ENCODE results near the gene ARPC5L.

Gene ARPC5L

DNA sequence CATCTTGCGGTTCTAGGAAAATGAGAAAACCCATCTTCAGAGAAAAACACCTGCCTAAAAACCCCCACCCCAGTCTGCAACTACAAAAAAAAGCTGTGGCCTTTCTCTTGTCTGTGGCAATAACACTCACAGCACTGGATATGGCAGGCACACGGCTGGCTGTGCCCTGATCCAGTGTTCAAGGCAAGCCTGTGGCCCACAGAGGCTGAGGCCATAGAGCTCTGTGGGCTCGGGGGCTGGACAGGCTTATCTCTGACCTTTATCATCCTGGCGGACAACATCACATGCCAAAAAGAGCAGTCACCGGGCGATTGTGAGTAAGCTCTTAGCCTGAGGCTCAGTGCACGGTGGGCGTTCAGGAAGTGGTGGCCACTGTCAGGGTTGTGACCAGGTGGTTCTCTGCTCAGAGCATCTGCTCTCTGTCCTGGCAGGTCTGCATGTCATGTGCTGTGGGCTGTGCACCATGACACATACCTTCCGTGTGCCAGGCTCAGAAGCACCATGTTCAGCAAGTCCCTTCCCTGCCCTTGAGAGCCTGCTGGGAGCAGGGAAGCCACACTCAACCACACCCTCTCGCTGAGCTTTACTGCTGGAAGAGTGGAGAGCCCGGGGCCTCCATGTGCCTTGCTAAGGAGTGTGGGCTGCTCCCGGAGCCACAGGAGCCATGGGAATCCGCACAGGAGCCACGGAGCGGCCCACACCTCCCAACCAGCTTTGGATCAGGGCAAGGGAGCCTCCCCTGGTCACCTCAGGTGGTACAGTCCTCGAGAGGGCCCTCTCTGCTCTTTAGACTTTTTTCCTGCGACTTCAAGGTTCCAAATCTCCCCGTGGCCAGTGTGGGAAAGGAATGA, 43.3 kb upstream of the ARPC5L start:
- DNase-seq (ENCODE audit: low read depth) = no peak
- TF ChIP-seq, protein P1, sequence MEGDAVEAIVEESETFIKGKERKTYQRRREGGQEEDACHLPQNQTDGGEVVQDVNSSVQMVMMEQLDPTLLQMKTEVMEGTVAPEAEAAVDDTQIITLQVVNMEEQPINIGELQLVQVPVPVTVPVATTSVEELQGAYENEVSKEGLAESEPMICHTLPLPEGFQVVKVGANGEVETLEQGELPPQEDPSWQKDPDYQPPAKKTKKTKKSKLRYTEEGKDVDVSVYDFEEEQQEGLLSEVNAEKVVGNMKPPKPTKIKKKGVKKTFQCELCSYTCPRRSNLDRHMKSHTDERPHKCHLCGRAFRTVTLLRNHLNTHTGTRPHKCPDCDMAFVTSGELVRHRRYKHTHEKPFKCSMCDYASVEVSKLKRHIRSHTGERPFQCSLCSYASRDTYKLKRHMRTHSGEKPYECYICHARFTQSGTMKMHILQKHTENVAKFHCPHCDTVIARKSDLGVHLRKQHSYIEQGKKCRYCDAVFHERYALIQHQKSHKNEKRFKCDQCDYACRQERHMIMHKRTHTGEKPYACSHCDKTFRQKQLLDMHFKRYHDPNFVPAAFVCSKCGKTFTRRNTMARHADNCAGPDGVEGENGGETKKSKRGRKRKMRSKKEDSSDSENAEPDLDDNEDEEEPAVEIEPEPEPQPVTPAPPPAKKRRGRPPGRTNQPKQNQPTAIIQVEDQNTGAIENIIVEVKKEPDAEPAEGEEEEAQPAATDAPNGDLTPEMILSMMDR (conservative IDR thresholded peaks at IDR 0.05; ENCODE audit: low read length) = no peak
- no peak overlapping the region for H3K4me3 ChIP-seq (ENCODE audit: low read length)

DNA sequence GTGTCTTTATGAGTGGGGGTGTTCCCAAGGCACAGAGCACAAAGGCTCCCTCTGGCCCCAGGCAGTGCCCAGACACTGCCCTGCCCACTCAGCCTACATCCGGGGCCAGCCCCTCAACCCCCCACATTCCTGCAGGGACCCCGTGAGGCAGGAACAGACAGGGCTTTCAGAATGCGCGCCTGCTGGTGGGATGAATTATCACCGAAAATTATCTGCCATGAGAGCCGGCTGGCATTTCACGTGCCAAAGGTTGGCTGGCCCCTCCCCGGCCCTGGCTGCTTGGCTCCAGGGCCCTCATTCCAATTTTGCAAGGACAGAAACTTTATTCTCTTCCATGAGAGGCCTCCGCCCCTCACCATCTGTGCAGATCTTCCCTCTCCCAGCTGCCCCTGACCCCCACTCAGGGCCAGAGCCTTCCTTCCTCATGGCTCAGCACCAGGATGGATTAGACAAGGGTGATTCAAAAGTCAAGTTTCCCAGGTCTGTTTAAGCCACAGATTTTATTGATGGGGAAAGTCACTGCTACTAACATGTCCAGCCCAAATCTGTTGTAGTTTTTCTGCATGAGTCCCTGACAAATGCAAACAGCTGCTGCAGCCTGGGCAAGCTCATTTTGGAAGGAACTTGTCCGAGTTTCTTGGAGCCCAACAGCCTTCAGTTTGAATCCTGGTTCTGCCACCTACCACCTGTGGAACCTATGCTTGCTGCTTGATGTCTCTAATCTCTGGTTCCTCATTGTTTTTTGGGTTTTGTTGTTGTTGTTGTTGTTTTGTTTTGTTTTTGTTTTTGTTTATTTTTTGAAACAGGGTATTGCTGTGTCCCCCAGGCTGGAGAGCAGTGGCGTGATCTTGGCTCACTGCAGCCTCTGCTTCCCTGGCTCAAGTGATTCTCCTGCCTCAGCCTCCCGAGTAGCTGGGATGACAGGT, 41.0 kb upstream of the ARPC5L start:
- TF ChIP-seq, protein P1 (conservative IDR thresholded peaks at IDR 0.05; ENCODE audit: low read length) = no peak
- DNase-seq (ENCODE audit: low read depth) = no peak
- H3K4me3 ChIP-seq (ENCODE audit: low read length) = no peak overlapping the region

DNA sequence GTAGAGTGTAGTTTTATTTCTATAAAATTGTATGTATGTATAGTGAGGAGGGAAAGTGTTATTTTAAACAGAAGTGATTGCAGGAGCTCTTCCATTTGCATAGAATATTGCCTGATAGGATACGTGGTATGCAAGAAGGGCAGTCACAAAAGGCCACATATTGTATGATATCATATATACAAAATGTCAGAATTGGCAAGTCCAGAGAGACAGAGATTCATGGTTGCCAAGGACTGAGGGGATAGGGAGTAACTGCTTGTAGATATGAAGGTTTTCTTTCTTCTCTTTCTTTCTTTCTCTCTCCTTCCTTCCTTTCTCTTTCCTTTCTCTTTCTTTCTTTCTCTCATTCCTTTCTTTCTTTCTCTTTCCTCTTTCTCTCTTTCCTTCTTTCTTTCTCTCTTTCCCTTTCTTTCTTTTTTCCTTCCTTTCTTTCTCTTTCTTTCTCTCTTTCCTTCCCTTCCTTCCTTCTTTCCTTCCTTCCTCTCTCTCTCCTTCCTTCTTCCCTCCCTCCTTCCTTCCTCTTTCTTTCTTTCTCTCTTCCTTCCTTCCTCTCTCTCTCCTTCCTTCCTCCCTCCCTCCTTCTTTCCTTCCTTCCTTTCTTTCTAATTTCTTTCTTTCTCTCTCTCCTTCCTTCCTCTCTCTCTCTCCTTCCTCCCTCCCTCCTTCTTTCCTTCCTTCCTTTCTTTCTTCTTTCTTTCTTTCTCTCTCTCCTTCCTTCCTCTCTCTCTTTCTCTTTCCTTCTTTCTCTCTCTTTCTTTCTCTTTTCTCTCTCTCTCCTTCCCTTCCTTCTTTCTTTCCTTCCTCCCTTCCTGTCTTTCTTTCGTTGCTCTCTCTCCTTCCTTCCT, 33.2 kb upstream of the ARPC5L start:
- DNase-seq (ENCODE audit: low read depth) = no peak
- TF ChIP-seq, protein P1 (conservative IDR thresholded peaks at IDR 0.05; ENCODE audit: low read length) = no peak
- no peak overlapping the region for H3K4me3 ChIP-seq (ENCODE audit: low read length)

DNA sequence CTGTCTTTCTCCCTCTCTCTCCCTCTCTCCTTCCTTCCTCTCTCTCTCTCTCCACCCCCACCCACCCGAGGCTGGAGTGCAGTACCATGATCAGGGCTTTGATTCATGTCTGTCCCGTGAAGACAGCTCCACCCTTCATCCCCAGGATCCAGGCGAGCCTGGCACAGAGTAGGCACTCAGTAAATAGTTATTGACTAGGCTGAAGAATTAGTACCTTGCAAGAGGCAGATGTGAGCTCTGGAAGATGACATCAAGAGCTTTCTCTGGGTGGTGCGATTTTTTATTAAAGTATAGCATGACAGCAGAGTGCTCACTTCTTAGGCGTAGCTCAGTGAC, 32.6 kb upstream of the ARPC5L start:
- H3K4me3 ChIP-seq (ENCODE audit: low read length) = no peak overlapping the region
- DNase-seq (ENCODE audit: low read depth) = no peak
- TF ChIP-seq, protein P1 (conservative IDR thresholded peaks at IDR 0.05; ENCODE audit: low read length) = no peak

DNA sequence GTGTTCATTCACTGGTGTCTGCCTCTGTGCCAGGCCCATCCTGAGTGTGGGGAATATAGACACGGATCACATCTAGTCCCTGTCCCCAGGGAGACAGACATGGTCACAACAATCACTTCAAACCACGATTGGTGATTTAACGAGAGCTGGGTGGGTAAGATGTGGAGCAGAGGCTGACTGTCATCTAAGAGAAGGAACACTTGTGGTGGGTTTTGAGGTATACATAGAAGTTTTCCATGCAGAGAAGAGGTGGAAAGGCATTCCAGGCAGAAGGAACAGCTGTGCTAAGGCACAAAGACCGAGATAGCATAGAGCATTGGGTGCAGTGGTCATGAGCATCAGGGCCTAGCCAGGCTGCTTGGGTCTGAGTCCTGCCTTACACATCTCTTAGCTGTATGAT, 31.3 kb upstream of the ARPC5L start:
- TF ChIP-seq, protein P1 (conservative IDR thresholded peaks at IDR 0.05; ENCODE audit: low read length) = no peak
- no peak overlapping the region for H3K4me3 ChIP-seq (ENCODE audit: low read length)
- DNase-seq (ENCODE audit: low read depth) = no peak

DNA sequence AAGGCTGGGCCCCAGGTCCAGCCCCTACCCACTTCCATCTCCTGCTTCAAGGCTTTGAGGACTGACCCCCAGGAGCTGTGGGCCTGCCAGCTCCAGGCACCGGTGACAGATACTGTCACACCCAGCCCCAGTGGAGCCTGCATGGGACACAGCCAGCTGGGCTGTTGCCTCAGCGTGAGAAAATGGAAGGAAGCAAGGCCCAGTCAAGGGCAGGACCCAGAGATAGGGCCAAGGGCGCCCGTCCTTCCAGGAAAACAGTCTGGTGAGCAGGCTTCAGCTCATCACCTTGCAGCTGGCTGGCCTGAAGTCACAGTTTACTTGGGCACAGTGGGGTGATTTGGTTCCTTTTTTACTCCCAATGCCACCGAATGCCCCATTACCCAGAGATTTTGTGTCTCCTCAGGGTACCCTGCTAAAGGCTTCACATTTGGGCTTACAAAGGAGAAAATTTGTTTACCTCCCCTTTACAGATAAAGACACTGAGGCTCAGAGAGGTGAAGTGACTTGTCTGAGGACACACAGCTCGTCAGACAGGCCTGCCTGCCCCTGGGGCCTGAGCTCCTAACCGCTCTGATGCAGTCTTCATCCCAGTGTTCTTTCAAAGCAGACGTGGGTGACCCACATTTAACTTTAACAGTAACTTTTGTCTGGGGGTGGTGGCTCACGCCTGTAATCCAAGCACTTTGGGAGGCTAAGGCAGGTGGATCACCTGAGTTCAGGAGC, 30.1 kb upstream of the ARPC5L start:
- no peak for DNase-seq (ENCODE audit: low read depth)
- TF ChIP-seq, protein P1 (conservative IDR thresholded peaks at IDR 0.05; ENCODE audit: low read length) = no peak
- no peak overlapping the region for H3K4me3 ChIP-seq (ENCODE audit: low read length)
